HCT116 (cell line): ENCODE results near the gene SKI. TPM values are rescaled to one million over a fixed set of nuclear protein-coding genes. Genes with fewer than 3 reads are reported as not detected.

Experiments
- ATAC-seq: fragments of 200-7000 bp; cut with Tn5 transposase; 2 replicates; pipeline ENCODE4 v1.9.1; 2020; ENCODE audit warnings: mild to moderate bottlenecking, moderate library complexity
- BruUV-seq: library from RNA; stranded (reverse); fragments of 400-500 nt; replicated peaks from 2 replicates; lab custom pipeline; 2021; lab: Mats Ljungman, UMichigan
- CTCF ChIA-PET: fragments of 300-600 bp; sonication (Branson Sonifier 250); formaldehyde crosslinking; loops from one replicate; lab custom pipeline; 2021; ENCODE audit warnings: antibody characterized with exemption; lab: Charles Lee
- POLR2A ChIA-PET: fragments of 300-600, 350-600 bp; sonication (Branson Sonifier 250); formaldehyde crosslinking; loops from one replicate; lab custom pipeline; 2021; ENCODE audit warnings: antibody characterized with exemption; lab: Charles Lee
- RAD21 ChIA-PET, 2 experiments: fragments of 300-600 bp; sonication (Branson Sonifier 250); formaldehyde crosslinking; loops; one replicate each; lab custom pipeline; 2023; ENCODE audit warnings: low total read pairs in 2 of 2; ENCODE audit not compliant: uncharacterized antibody in 2 of 2, unreplicated experiment in 2 of 2, low non-redundant PET in 1 of 2; lab: Charles Lee
- DNase-seq: peaks from one replicate; pipeline ENCODE4 v3.0.0-alpha.2; 2010; ENCODE audit warnings: low read depth, low spot score
- H2AFZ ChIP-seq: fragments of 200-600 bp; shearing (Covaris generic), sonication (generic); 2 replicates; pipeline ENCODE4 v1.6.1; 2017; ENCODE audit warnings: low read depth, mixed run types, mixed read lengths, antibody characterized with exemption, low read length; ENCODE audit not compliant: poor library complexity, severe bottlenecking
- H3K27ac ChIP-seq: 2 replicates; pipeline ENCODE4 v1.5.1; 2012; ENCODE audit warnings: low read depth, low read length
- H3K27me3 ChIP-seq: fragments of 200-600 bp; sonication (generic); 2 replicates; pipeline ENCODE4 v1.6.1; 2016; ENCODE audit warnings: mixed run types, low read length, mixed read lengths; ENCODE audit not compliant: insufficient read depth
- H3K36me3 ChIP-seq, 2 experiments: fragments of 200-500 bp in 1 of 2; fragments of 200-600 bp in 1 of 2; sonication (Bioruptor generic) in 1 of 2; sonication (generic) in 1 of 2; 2 replicates each; pipeline versions ENCODE4 v1.5.1 to v1.6.1; 2014 to 2016; ENCODE audit warnings: low read length in 2 of 2, inconsistent platforms in 1 of 2, mixed read lengths in 1 of 2, mixed run types in 1 of 2; ENCODE audit not compliant: insufficient read depth in 2 of 2, control insufficient read depth in 1 of 2
- H3K4me1 ChIP-seq, 2 experiments: fragments of 200-600 bp in 1 of 2; sonication (generic) in 1 of 2; 2 replicates each; pipeline versions ENCODE4 v1.5.1 to v1.6.1; 2012 to 2017; ENCODE audit warnings: low read length in 2 of 2, inconsistent platforms in 1 of 2, mild to moderate bottlenecking in 1 of 2, mixed read lengths in 1 of 2, mixed run types in 1 of 2, moderate library complexity in 1 of 2; ENCODE audit not compliant: insufficient read depth in 2 of 2, control insufficient read depth in 1 of 2
- H3K4me2 ChIP-seq: fragments of 200-600 bp; sonication (generic); 2 replicates; pipeline ENCODE4 v1.6.1; 2017; ENCODE audit warnings: mixed run types, low read length, mixed read lengths
- H3K4me3 ChIP-seq, 2 experiments: fragments of 200-600 bp in 1 of 2; sonication (generic) in 1 of 2; replicated peaks in 1 of 2; 2 replicates each; pipeline ENCODE4 v1.5.1; 2011 to 2016; ENCODE audit warnings: low read length in 2 of 2, control low read depth in 1 of 2, low read depth in 1 of 2, mild to moderate bottlenecking in 1 of 2, mixed read lengths in 1 of 2, mixed run types in 1 of 2
- H3K79me2 ChIP-seq: fragments of 200-600 bp; sonication (generic); 2 replicates; pipeline ENCODE4 v1.6.1; 2017; ENCODE audit warnings: mild to moderate bottlenecking, mixed run types, low read length, moderate library complexity, mixed read lengths; ENCODE audit not compliant: insufficient read depth
- H3K9ac ChIP-seq: fragments of 200-600 bp; sonication (generic); 2 replicates; pipeline ENCODE4 v1.6.1; 2016; ENCODE audit warnings: low read length, mixed read lengths
- H3K9me2 ChIP-seq: fragments of 200-600 bp; sonication (generic), shearing (Covaris generic); 2 replicates; pipeline ENCODE4 v1.6.1; 2017; ENCODE audit warnings: mixed run types, mild to moderate bottlenecking, moderate library complexity; ENCODE audit not compliant: insufficient read depth
- H3K9me3 ChIP-seq, 2 experiments: fragments of 200-500 bp in 1 of 2; fragments of 200-600 bp in 1 of 2; sonication (Bioruptor generic) in 1 of 2; sonication (generic) in 1 of 2; 2 replicates each; pipeline ENCODE4 v1.6.1; 2014 to 2017; ENCODE audit warnings: low read length in 2 of 2, mixed read lengths in 2 of 2, inconsistent platforms in 1 of 2, low read depth in 1 of 2, mild to moderate bottlenecking in 1 of 2, mixed run types in 1 of 2, moderate library complexity in 1 of 2; ENCODE audit not compliant: control insufficient read depth in 1 of 2, insufficient read depth in 1 of 2
- H4K20me1 ChIP-seq: fragments of 200-600 bp; sonication (generic), shearing (Covaris generic); 2 replicates; pipeline ENCODE4 v1.6.1; 2017; ENCODE audit warnings: mixed run types, mild to moderate bottlenecking, moderate library complexity; ENCODE audit not compliant: insufficient read depth
- CBX3 ChIP-seq: IDR thresholded peaks from 2 replicates; pipeline ENCODE4 v1.6.1; 2012; ENCODE audit warnings: low read depth
- CEBPB ChIP-seq: IDR thresholded peaks from 2 replicates; pipeline ENCODE4 v1.6.1; 2012; ENCODE audit warnings: low read depth
- ELF1 ChIP-seq: IDR thresholded peaks from 2 replicates; pipeline ENCODE4 v1.6.1; 2012; ENCODE audit warnings: low read depth, borderline replicate concordance
- EZH2 ChIP-seq: fragments of 200-600 bp; sonication (generic); IDR thresholded peaks from 2 replicates; pipeline ENCODE4 v1.6.1; 2017; ENCODE audit warnings: antibody characterized with exemption, mixed run types
- FOSL1 ChIP-seq: IDR thresholded peaks from 2 replicates; pipeline ENCODE4 v1.6.1; 2012; ENCODE audit warnings: low read depth
- JUND ChIP-seq: IDR thresholded peaks from 2 replicates; pipeline ENCODE4 v1.6.1; 2012
- POLR2AphosphoS5 ChIP-seq: IDR thresholded peaks from 2 replicates; pipeline ENCODE4 v1.6.1; 2011; ENCODE audit warnings: mild to moderate bottlenecking, low read depth, low read length, moderate library complexity
- SIN3A ChIP-seq: IDR thresholded peaks from 2 replicates; pipeline ENCODE4 v1.6.1; 2012; ENCODE audit warnings: low read depth
- TCF7L2 ChIP-seq: IDR thresholded peaks from 2 replicates; pipeline ENCODE4 v1.7.0; 2011; ENCODE audit warnings: borderline replicate concordance, inconsistent platforms; ENCODE audit not compliant: insufficient read depth, insufficient read length; ENCODE audit errors: extremely low read depth
- intact Hi-C: fragments of 100-400 bp; cut with micrococcal nuclease; formaldehyde crosslinking; loops from 2 replicates; pipeline ENCODE4 v1.10.0; 2022
- total RNA-seq: library from RNA; stranded (reverse); gene quantifications from one replicate; pipeline ENCODE4 v1.2.1, GENCODE V29; 2021; ENCODE audit not compliant: unreplicated experiment
- TF ChIP-seq, protein P1 (sequence below): IDR thresholded peaks from 2 replicates; pipeline ENCODE4 v1.6.1; 2012
- TF ChIP-seq, protein P2 (sequence below): IDR thresholded peaks from 2 replicates; pipeline ENCODE4 v1.6.1; 2012; ENCODE audit warnings: low read depth

The SKI gene
- total RNA-seq, 1 experiment from 2014 or later: 56.2 TPM

DNA sequence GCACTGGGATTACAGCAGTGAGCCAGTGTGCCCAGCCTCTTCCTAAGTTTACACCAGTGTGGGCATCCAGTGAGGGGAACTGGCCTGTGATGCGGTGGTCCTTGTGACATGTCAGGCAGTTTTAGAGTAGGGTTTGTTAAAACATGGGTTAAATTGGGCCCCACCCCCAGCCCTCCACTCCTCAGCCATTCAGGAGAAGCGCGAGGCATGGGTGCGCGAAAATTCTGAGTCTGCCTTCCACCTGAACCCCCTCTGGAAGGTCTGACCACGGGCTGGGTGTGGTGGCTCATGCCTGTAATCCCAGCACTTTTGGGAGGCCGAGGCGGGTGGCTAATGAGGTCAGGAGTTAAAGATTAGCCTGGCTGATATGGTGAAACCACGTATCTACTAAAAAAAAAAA lies 51.7 kb downstream of the SKI start:
- no peak overlapping the region for H3K9ac ChIP-seq
- no peak for ATAC-seq
- POLR2A ChIA-PET: no interaction called here

More for the DNA sequence above, 51.7 kb downstream of the SKI start:
- Histone ChIP-seq H3K27ac (no peak overlapping the region), H3K9me3 (no peaks in the 10 kb centered on the region), H3K9me2 (no peaks in the 10 kb centered on the region), H3K4me2 (no peak overlapping the region), H4K20me1 (no peaks in the 10 kb centered on the region), H3K4me3 (no peak overlapping the region), H3K36me3 (no peaks in the 10 kb centered on the region; a peak in 1 of 4 replicates), H3K4me1 (no peaks in the 10 kb centered on the region), H3K27me3 (no peaks in the 10 kb centered on the region), H3K79me2 (peaks cover 80% of the 10 kb centered on the region), H2AFZ (no peak overlapping the region)
- no peak for DNase-seq
- ChIA-PET RAD21 (no interaction called here), CTCF (no interaction called here)
- no TSS peak for BruUV-seq
- intact Hi-C loops: no loop called here
- TF ChIP-seq JUND (no peak), ELF1 (no peak), TCF7L2 (no peak), CEBPB (no peak), POLR2AphosphoS5 (no peak), FOSL1 (no peak), EZH2 (no peak), CBX3 (no peak), SIN3A (no peak)
- TF ChIP-seq, protein P1, sequence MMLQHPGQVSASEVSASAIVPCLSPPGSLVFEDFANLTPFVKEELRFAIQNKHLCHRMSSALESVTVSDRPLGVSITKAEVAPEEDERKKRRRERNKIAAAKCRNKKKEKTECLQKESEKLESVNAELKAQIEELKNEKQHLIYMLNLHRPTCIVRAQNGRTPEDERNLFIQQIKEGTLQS: no peak
- TF ChIP-seq, protein P2, sequence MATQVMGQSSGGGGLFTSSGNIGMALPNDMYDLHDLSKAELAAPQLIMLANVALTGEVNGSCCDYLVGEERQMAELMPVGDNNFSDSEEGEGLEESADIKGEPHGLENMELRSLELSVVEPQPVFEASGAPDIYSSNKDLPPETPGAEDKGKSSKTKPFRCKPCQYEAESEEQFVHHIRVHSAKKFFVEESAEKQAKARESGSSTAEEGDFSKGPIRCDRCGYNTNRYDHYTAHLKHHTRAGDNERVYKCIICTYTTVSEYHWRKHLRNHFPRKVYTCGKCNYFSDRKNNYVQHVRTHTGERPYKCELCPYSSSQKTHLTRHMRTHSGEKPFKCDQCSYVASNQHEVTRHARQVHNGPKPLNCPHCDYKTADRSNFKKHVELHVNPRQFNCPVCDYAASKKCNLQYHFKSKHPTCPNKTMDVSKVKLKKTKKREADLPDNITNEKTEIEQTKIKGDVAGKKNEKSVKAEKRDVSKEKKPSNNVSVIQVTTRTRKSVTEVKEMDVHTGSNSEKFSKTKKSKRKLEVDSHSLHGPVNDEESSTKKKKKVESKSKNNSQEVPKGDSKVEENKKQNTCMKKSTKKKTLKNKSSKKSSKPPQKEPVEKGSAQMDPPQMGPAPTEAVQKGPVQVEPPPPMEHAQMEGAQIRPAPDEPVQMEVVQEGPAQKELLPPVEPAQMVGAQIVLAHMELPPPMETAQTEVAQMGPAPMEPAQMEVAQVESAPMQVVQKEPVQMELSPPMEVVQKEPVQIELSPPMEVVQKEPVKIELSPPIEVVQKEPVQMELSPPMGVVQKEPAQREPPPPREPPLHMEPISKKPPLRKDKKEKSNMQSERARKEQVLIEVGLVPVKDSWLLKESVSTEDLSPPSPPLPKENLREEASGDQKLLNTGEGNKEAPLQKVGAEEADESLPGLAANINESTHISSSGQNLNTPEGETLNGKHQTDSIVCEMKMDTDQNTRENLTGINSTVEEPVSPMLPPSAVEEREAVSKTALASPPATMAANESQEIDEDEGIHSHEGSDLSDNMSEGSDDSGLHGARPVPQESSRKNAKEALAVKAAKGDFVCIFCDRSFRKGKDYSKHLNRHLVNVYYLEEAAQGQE: no peak
